Lower leg skin (tissue), 4 donors: Measurements from ENCODE around the gene SLC35F4. TPM values are rescaled to one million over a fixed set of nuclear protein-coding genes. Genes with fewer than 3 reads are reported as not detected.

Source experiments
- DNase-seq, 2 donors: peaks; one replicate each; pipeline ENCODE4 v3.0.0-alpha.2; 2019; ENCODE audit warnings: low spot score in 2 of 2
- H3K4me3 ChIP-seq: fragments of 200-600 bp; sonication (generic); 2 replicates; pipeline ENCODE4 v1.5.1; 2017; ENCODE audit warnings: mild to moderate bottlenecking, low read depth; ENCODE audit not compliant: poor library complexity, severe bottlenecking
- POLR2A ChIP-seq, 2 donors: fragments of 450-650 bp; IDR thresholded peaks; one replicate each; pipeline ENCODE4 v1.6.1; 2016 to 2017; ENCODE audit warnings: antibody characterized with exemption in 2 of 2, mild to moderate bottlenecking in 1 of 2, moderate library complexity in 1 of 2
- WGBS, 2 donors: methylation state at CpG; one replicate each; pipeline ENCODE4 v1.1.5; 2018; 5-methylcytosine and 5-hydroxymethylcytosine counted together
- intact Hi-C: fragments of 100-400 bp; cut with DNase I; formaldehyde crosslinking; loops from one replicate; pipeline ENCODE4 v1.15.0; 2023; ENCODE audit warnings: low total_unique reads
- total RNA-seq, 4 donors: library from RNA; depleted of rRNA; stranded (reverse); fragments of >200 nt; gene quantifications; one replicate each; pipeline ENCODE4 v1.1.0, GENCODE V29; 2016
- TF ChIP-seq, protein P1 (sequence below), 3 donors: fragments of 450-650 bp; IDR thresholded peaks; one replicate each; pipeline ENCODE4 v1.5.1; 2016; ENCODE audit warnings: antibody characterized with exemption in 3 of 3, mild to moderate bottlenecking in 3 of 3, moderate library complexity in 2 of 3

Gene SLC35F4
- total RNA-seq, 4 donors from 2014 or later = 2.2 TPM; not detected in 3

DNA sequence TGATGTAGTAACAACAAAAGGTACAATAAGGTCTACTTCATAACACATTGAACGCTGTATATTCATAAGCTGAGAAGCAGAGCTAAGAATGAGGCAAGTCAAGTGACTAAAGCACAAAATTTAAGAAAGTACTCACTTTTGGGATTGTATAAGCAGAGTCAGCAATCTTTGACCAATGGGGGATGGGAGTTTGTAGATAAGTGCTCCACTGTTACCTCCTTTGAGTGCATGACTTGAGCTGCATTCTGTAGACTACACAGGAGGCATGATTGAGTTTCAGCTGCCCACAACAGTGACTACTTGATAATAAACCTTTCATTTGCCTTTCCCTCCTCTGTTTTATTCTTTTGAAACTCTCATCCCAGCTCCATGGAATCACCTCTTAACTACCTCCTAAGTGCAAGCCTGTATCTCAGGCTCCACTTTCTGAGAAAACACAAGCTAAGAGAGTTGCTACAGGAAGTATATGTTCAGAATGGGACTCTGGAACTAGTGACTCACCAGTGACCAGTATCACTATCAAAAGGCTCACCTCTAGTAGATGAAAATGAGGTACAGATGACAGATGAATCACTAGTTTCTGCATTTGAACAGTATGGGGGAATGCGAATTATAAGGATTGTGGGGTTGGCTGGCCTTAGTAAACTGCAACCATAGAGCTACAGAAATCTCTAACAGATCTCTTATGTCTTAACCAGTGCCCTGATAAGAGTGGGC, 49.2 kb downstream of the SLC35F4 start:
- intact Hi-C loops = no loop called here
- TF ChIP-seq POLR2A (IDR thresholded peaks at IDR 0.05) = no peak
- TF ChIP-seq, protein P1, sequence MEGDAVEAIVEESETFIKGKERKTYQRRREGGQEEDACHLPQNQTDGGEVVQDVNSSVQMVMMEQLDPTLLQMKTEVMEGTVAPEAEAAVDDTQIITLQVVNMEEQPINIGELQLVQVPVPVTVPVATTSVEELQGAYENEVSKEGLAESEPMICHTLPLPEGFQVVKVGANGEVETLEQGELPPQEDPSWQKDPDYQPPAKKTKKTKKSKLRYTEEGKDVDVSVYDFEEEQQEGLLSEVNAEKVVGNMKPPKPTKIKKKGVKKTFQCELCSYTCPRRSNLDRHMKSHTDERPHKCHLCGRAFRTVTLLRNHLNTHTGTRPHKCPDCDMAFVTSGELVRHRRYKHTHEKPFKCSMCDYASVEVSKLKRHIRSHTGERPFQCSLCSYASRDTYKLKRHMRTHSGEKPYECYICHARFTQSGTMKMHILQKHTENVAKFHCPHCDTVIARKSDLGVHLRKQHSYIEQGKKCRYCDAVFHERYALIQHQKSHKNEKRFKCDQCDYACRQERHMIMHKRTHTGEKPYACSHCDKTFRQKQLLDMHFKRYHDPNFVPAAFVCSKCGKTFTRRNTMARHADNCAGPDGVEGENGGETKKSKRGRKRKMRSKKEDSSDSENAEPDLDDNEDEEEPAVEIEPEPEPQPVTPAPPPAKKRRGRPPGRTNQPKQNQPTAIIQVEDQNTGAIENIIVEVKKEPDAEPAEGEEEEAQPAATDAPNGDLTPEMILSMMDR (IDR thresholded peaks at IDR 0.05) = no peak
- WGBS, 2 donors = 86 to 93% methylated on average over 2 of the region's 2 CpGs

DNA sequence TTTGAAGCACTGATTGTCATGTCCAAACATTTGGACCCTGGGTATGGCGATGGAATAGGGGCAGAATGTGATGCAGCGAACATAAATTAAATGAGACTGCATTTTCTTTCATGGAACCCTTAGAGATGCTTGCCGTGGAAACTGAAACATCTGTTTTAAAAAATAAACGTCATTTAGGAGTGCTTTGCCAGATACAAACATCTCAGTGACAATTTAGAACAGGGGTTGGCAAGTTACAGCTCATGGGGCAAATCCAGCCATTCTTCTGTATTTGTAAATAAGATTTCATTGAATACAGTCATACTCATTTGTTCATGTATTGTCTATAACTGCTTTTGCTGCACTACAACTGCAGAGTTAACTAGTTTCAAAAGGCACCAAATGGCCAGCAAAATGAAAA, 51.2 kb downstream of the SLC35F4 start:
- TF ChIP-seq POLR2A (IDR thresholded peaks at IDR 0.05) = no peak
- TF ChIP-seq, protein P1 (IDR thresholded peaks at IDR 0.05) = no peak
- DNase-seq = no peak
- WGBS, 2 donors = 64 to 67% methylated on average over 4 of the region's 4 CpGs
- intact Hi-C loops = no loop called here
- H3K4me3 ChIP-seq = no peak overlapping the region

More for the DNA sequence above, 49.2 kb downstream of the SLC35F4 start:
- no peak for DNase-seq
- no peak overlapping the region for H3K4me3 ChIP-seq

DNA sequence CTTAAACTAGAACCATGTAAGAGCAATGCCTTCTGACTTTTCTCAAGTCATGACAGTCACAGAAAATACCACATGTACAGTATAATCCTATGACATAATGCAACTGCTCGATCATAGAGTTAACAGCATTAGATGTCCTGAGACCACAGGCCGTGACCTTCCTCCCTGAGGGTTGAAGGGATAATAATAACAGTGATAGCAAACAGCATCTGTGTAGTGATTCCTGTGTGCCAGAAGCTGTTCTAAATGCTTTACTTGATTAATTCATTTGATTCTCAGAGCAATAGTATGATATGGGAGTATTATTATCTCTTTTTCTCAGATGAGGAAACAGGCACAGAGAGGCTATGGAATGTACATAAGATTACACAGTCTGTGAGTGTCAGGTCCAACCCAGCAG, 53.2 kb downstream of the SLC35F4 start:
- no peak overlapping the region for H3K4me3 ChIP-seq
- intact Hi-C loops = no loop called here
- DNase-seq = no peak
- 78 to 83% methylated on average over 2 of the region's 2 CpGs for WGBS, 2 donors
- TF ChIP-seq POLR2A (IDR thresholded peaks at IDR 0.05) = no peak
- TF ChIP-seq, protein P1 (IDR thresholded peaks at IDR 0.05) = no peak

DNA sequence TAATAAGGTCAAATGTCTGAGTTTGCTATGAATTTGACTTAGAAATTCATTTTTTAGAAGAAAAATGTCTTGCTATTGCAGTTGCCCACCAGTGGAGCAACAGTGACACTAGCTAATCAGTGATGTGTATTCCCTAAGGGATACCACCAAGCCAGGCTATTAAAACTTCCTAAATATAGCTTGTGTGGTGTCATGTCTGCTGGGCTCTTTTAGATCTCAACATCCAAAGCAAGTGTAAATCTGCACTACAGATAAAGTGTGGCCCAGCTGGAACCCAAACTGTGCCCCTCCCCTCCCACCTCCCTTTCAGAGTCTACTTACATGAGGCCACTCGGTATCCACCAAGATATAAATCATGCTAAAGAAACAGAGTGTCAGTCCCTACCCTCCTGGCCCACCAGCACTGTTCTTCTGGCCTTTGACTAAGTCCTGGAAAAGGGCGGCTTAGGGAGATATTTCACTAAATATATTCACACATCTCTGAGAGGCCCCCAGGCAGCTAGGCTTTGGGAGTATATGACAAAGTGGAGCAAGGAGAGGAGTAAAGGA, 53.8 kb downstream of the SLC35F4 start:
- intact Hi-C loops = no loop called here
- H3K4me3 ChIP-seq = no peak overlapping the region
- no peak for DNase-seq
- TF ChIP-seq, protein P1 (IDR thresholded peaks at IDR 0.05) = no peak
- 47 to 50% methylated on average over 2 of the region's 2 CpGs for WGBS, 2 donors

DNA sequence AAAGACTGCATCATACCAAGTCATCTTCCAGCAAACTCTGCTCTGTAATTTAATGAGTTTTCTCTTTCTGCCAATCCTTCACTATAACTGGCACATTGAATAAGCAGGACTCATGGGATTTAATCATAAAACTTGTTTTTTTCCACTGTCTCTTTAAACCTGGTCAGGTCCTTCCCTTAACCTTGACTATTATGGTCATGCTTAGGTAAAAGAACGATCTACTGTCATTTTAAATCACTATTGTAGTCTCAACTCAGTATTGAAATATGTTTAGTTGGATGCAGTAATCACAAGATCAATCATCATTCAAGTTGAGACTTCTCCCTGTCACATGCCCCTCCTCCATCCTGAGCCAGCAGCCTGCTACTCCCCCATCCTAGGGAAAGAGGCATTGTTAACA, 56.1 kb downstream of the SLC35F4 start:
- DNase-seq = no peak
- TF ChIP-seq, protein P1 (IDR thresholded peaks at IDR 0.05) = no peak
- no peak for TF ChIP-seq POLR2A (IDR thresholded peaks at IDR 0.05)
- WGBS, 2 donors = 41 to 56% methylated on average over 1 of the region's 1 CpG
- H3K4me3 ChIP-seq = no peak overlapping the region
- intact Hi-C loops = no loop called here
